GM12878 (cell line): Measurements from ENCODE around the gene TLE3. TPM values are rescaled to one million over a fixed set of nuclear protein-coding genes. Genes with fewer than 3 reads are reported as not detected.

Experiments
- ATAC-seq: fragments of 200-7000 bp; cut with Tn5 transposase; 3 replicates; pipeline ENCODE4 v1.9.1; 2020; ENCODE audit warnings: mild to moderate bottlenecking, moderate library complexity
- BruUV-seq: library from RNA; stranded (reverse); fragments of 400-500 nt; replicated peaks from 2 replicates; lab custom pipeline; 2021; lab: Mats Ljungman, UMichigan
- CTCF ChIA-PET: fragments of 300-600 bp; sonication (Branson Sonifier 250); formaldehyde crosslinking; extraction: SDS; loops from one replicate; lab custom pipeline; 2021; ENCODE audit warnings: inconsistent platforms; lab: Yijun Ruan, JAX
- POLR2A ChIA-PET: fragments of 350-600 bp; formaldehyde crosslinking; extraction: SDS; loops from one replicate; lab custom pipeline; 2021; ENCODE audit warnings: inconsistent platforms; lab: Charles Lee
- RAD21 ChIA-PET: fragments of 300-600 bp; sonication (Branson Sonifier 250); formaldehyde crosslinking; loops from one replicate; lab custom pipeline; 2023; ENCODE audit warnings: antibody characterized with exemption; ENCODE audit not compliant: unreplicated experiment; lab: Charles Lee
- SMC1A ChIA-PET: fragments of 300-600 bp; sonication (Branson Sonifier 250); formaldehyde crosslinking; loops from one replicate; lab custom pipeline; 2023; ENCODE audit not compliant: unreplicated experiment, uncharacterized antibody; lab: Charles Lee
- DNase-seq: peaks from one replicate; pipeline ENCODE4 v3.0.0-alpha.2; 2011; ENCODE audit warnings: low read depth, low spot score
- FAIRE-seq: peaks from 3 replicates; lab custom pipeline; 2011; peaks lifted over from hg19 to GRCh38; lab: Jason Lieb, UNC
- H2AFZ ChIP-seq: 2 replicates; pipeline ENCODE4 v1.6.0; 2011; ENCODE audit warnings: low read depth, low read length, control low read depth; ENCODE audit not compliant: control insufficient read depth
- H3K27ac ChIP-seq: 2 replicates; pipeline ENCODE4 v1.5.1; 2011; ENCODE audit warnings: control low read depth; ENCODE audit not compliant: control insufficient read depth, insufficient read depth
- H3K27me3 ChIP-seq, 2 experiments: replicated peaks in 1 of 2; 2 replicates each; pipeline versions ENCODE4 v1.6.0 to v1.6.1; 2011; ENCODE audit warnings: low read length in 1 of 2; ENCODE audit not compliant: control insufficient read depth in 2 of 2, insufficient read depth in 2 of 2
- H3K36me3 ChIP-seq, 2 experiments: 2 replicates each; pipeline ENCODE4 v1.5.1; 2011; ENCODE audit warnings: low read length in 1 of 2; ENCODE audit not compliant: control insufficient read depth in 2 of 2, insufficient read depth in 2 of 2
- H3K4me1 ChIP-seq: 2 replicates; pipeline ENCODE4 v1.6.1; 2011; ENCODE audit warnings: mild to moderate bottlenecking, low read length, moderate library complexity, mixed read lengths; ENCODE audit not compliant: control insufficient read depth, insufficient read depth
- H3K4me2 ChIP-seq: 2 replicates; pipeline ENCODE4 v1.6.0; 2011; ENCODE audit warnings: control low read depth; ENCODE audit not compliant: control insufficient read depth, insufficient read depth
- H3K4me3 ChIP-seq: fragments of 200-600 bp; sonication (generic); 2 replicates; pipeline ENCODE4 v1.5.1; 2016
- H3K79me2 ChIP-seq: 2 replicates; pipeline ENCODE4 v1.6.0; 2011; ENCODE audit warnings: low read length; ENCODE audit not compliant: control insufficient read depth, insufficient read depth
- H3K9ac ChIP-seq: 2 replicates; pipeline ENCODE4 v1.8.0; 2011; ENCODE audit warnings: low read length, control low read depth, mixed read lengths; ENCODE audit not compliant: control insufficient read depth, insufficient read depth
- H3K9me3 ChIP-seq: replicated peaks from 3 replicates; pipeline ENCODE4 v1.5.1; 2011; ENCODE audit warnings: mild to moderate bottlenecking, low read length; ENCODE audit not compliant: control insufficient read depth, insufficient read depth
- H4K20me1 ChIP-seq: 2 replicates; pipeline ENCODE4 v1.6.0; 2011; ENCODE audit not compliant: control insufficient read depth, insufficient read depth
- EZH2 ChIP-seq: IDR thresholded peaks from 2 replicates; pipeline ENCODE4 v1.6.1; 2012; ENCODE audit warnings: low read depth, mild to moderate bottlenecking, control low read depth, inconsistent platforms, low read length, borderline replicate concordance; ENCODE audit not compliant: control insufficient read depth
- HCFC1 ChIP-seq: fragments of 150-350 bp; IDR thresholded peaks from 2 replicates; pipeline ENCODE4 v1.6.1; 2014; ENCODE audit warnings: low read length
- MTA2 ChIP-seq: fragments of 450-650 bp; IDR thresholded peaks from 2 replicates; pipeline ENCODE4 v1.6.1; 2016; ENCODE audit warnings: low read depth, mild to moderate bottlenecking, moderate library complexity
- MYC ChIP-seq: IDR thresholded peaks from 2 replicates; pipeline ENCODE4 v1.6.1; 2011; ENCODE audit warnings: mild to moderate bottlenecking, low read length, moderate library complexity, inconsistent platforms; ENCODE audit not compliant: insufficient read depth, insufficient replicate concordance, insufficient read length, severe bottlenecking
- POLR2A ChIP-seq: IDR thresholded peaks from 2 replicates; pipeline ENCODE4 v1.6.1; 2011; ENCODE audit warnings: low read depth, mild to moderate bottlenecking, low read length
- POLR2AphosphoS5 ChIP-seq: IDR thresholded peaks from 2 replicates; pipeline ENCODE4 v1.6.1; 2011; ENCODE audit warnings: mild to moderate bottlenecking, low read length, inconsistent platforms
- SIN3A ChIP-seq: IDR thresholded peaks from 2 replicates; pipeline ENCODE4 v1.6.1; 2012; ENCODE audit warnings: low read depth, low read length, improper control_type of control experiment
- TCF7 ChIP-seq: IDR thresholded peaks from 2 replicates; pipeline ENCODE4 v1.6.1; 2014; ENCODE audit warnings: antibody characterized with exemption, borderline replicate concordance
- ZSCAN29 ChIP-seq: fragments of 450-650 bp; IDR thresholded peaks from 2 replicates; pipeline ENCODE4 v1.6.1; 2017; ENCODE audit warnings: mild to moderate bottlenecking, moderate library complexity
- WGBS: methylation state at CpG from one replicate; pipeline ENCODE4 v1.1.6; 2016; ENCODE audit warnings: low lambda C conversion rate; ENCODE audit not compliant: insufficient replicate concordance, insufficient coverage; ENCODE audit errors: missing lambda C conversion rate; 5-methylcytosine and 5-hydroxymethylcytosine counted together
- in situ Hi-C: fragments of 300-500 bp; cut with MboI; formaldehyde crosslinking; loops from 9 replicates; pipeline ENCODE4 v1.14.3; 2018; ENCODE audit warnings: mixed read lengths
- intact Hi-C: fragments of 100-400 bp; cut with micrococcal nuclease; formaldehyde crosslinking; loops from one replicate; pipeline ENCODE4 v1.14.2; 2022; ENCODE audit not compliant: unreplicated experiment
- polyA plus RNA-seq, 11 experiments: library from polyadenylated mRNA; depleted of rRNA in 4 of 11; unstranded in 6 of 11; stranded (reverse) in 5 of 11; fragments of >200 nt; fragmentation: Nextera tagmentation in 4 of 11; fragmentation: Illumina TruSeq in 1 of 11; extraction: Ambion mirVana in 4 of 11; extraction: Trizol in 1 of 11; gene quantifications; 1 replicate in 1 of 11; 2 replicates in 10 of 11; pipeline versions ENCODE4 v1.2.1 to v1.2.3, GENCODE V29; 2011 to 2016; ENCODE audit warnings: inconsistent platforms in 2 of 11, missing spikeins in 2 of 11, low read depth in 1 of 11
- total RNA-seq, 4 experiments: library from RNA; depleted of rRNA in 3 of 4; stranded (reverse); fragments of >200 nt in 3 of 4; fragmentation: Illumina TruSeq in 1 of 4; extraction: Trizol in 1 of 4; gene quantifications; 2 replicates each; pipeline versions ENCODE4 v1.2.1 to v1.2.3, GENCODE V29; 2013 to 2021
- TF ChIP-seq, protein P1 (sequence below): IDR thresholded peaks from 2 replicates; pipeline ENCODE4 v1.6.1; 2012; ENCODE audit warnings: low read depth, low read length, improper control_type of control experiment

TLE3 gene
- total and polyA plus RNA-seq, 10 of the 15 experiments (the other 5 are each of a cell fraction or from before 2014, with no cell fraction given) = 1.2 to 65.5 (median 9.7) TPM

DNA sequence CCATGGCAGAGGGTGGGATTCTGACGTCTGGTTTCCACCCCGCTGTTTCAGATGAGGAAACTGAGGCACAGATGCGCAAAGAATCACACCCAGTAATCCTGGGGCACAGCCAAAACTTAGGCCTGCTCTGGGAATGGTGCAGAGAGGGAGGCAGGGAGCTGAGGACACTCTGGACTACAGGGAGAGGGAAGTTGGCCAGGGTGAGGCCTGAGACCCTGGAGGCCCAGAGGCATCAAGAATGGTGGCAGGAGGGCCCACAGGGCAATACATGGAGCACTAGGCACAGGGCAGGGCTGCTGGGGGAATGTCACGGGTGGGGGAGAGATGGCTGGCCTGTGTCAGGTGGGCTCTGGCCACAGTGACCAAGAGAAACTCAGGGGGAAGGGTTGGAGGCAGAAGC is 63.6 kb downstream of the TLE3 start:
- no TSS peak for BruUV-seq
- WGBS = 93% methylated on average over 4 of the region's 4 CpGs
- Histone ChIP-seq H3K9me3 (no peaks in the 10 kb centered on the region), H3K36me3 (no peaks in the 10 kb centered on the region), H3K9ac (no peak overlapping the region), H3K27me3 (no peaks in the 10 kb centered on the region), H3K4me1 (peaks cover 40% of the 10 kb centered on the region), H3K4me2 (no peak overlapping the region), H4K20me1 (no peaks in the 10 kb centered on the region), H3K27ac (no peak overlapping the region), H2AFZ (no peak overlapping the region), H3K79me2 (no peaks in the 10 kb centered on the region), H3K4me3 (no peak overlapping the region)
- RAD21 ChIA-PET = interaction anchor here (0.9 to 3.1 kb wide), 3 partner anchors 11 to 23 kb away, joined by 3 to 39 read pairs (median 29); no protein-coding TSS in a partner anchor
- FAIRE-seq (no peak), DNase-seq (no peak), ATAC-seq (no peak)
- TF ChIP-seq MYC (no peak), EZH2 (no peak), SIN3A (no peak), TCF7 (no peak), POLR2A (no peak), MTA2 (no peak), HCFC1 (no peak), POLR2AphosphoS5 (no peak), ZSCAN29 (no peak)
- TF ChIP-seq, protein P1, sequence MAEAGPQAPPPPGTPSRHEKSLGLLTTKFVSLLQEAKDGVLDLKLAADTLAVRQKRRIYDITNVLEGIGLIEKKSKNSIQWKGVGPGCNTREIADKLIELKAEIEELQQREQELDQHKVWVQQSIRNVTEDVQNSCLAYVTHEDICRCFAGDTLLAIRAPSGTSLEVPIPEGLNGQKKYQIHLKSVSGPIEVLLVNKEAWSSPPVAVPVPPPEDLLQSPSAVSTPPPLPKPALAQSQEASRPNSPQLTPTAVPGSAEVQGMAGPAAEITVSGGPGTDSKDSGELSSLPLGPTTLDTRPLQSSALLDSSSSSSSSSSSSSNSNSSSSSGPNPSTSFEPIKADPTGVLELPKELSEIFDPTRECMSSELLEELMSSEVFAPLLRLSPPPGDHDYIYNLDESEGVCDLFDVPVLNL = no peak
- SMC1A ChIA-PET = interaction anchor here (0.8 to 1.5 kb wide), 2 partner anchors 17 to 50 kb away, joined by 3 read pairs; no protein-coding TSS in a partner anchor
- intact Hi-C loops (no loop called here), in situ Hi-C loops (no loop called here)
- POLR2A ChIA-PET = interaction anchor here (2.1 to 3.1 kb wide), 2 partner anchors 9 to 19 kb away, joined by 8 to 25 read pairs; no protein-coding TSS in a partner anchor
- CTCF ChIA-PET = interaction anchor here (0.9 to 2.7 kb wide), 3 partner anchors 9 to 64 kb away, joined by 4 to 8 read pairs (median 5); partner anchors contain the start of gene TLE3
